Measurements from ENCODE around the gene TIMM10. TPM values are rescaled to one million over a fixed set of nuclear protein-coding genes. Genes with fewer than 3 reads are reported as not detected.
"Not testable (repeated sequence)": the region's sequence is repeated elsewhere in the genome, so short reads cannot be mapped to it uniquely, and the experiment has no call there.

The TIMM10 gene
- total RNA-seq, 4 donors from 2014 or later, result 45.4 to 61.7 (median 49.5) TPM

GRCh38 chr11:57539342-57539741 is 8.8 kb upstream of the TIMM10 start:
- H3K4me3 ChIP-seq, result no peak overlapping the region
- DNase-seq (no peak), ATAC-seq (peak; percentile 26 to 37)
- intact Hi-C loops (cut with DNase I; ENCODE audit: low total_unique reads), result no loop called here
- peak overlapping the region; percentile 89 to 96 (median 92) for H3K27ac ChIP-seq
- H3K4me1 ChIP-seq, result peaks cover 56 to 61% of the 10 kb centered on the region in 2 donors
- no peak for TF ChIP-seq CTCF (IDR thresholded peaks at IDR 0.05 in 4 of 5, conservative IDR thresholded peaks at IDR 0.05 in 1 of 5)
- no peaks in the 10 kb centered on the region for H3K9me3 ChIP-seq
- in situ Hi-C loops (cut with MboI; ENCODE audit: low sequenced_read_pairs in 4 of 4), result no loop called here
- no peaks in the 10 kb centered on the region for H3K36me3 ChIP-seq
- no peaks in the 10 kb centered on the region for H3K27me3 ChIP-seq

GRCh38 chr11:57536947-57537619 is 6.5 kb upstream of the TIMM10 start, which contains the start of gene SMTNL1:
SMTNL1 (plus strand) TSS chr11:57537595; CDS start chr11:57542643, 5,048 bp downstream.
- H3K27ac ChIP-seq, result peak within 1 kb of the TSS; percentile 89 to 96 (median 92)
- H3K4me3 ChIP-seq, result peak within 1 kb of the TSS; percentile 36 to 52 (median 41)

GRCh38 chr11:57534449-57534848 is 3.9 kb upstream of the TIMM10 start:
- H3K27ac ChIP-seq; H3K27me3 ChIP-seq; H3K36me3 ChIP-seq; ATAC-seq; in situ Hi-C loops (cut with MboI; ENCODE audit: low sequenced_read_pairs in 4 of 4); DNase-seq; H3K9me3 ChIP-seq; H3K4me3 ChIP-seq: not testable (repeated sequence)
- H3K4me1 ChIP-seq, result peaks cover 33 to 36% of the 10 kb centered on the region in 2 donors
- intact Hi-C loops (cut with DNase I; ENCODE audit: low total_unique reads), result loop anchor here (5.0 kb wide), 1 partner anchor 207 kb away; no protein-coding TSS in a partner anchor

More at GRCh38 chr11:57536947-57537619, 6.5 kb upstream of the TIMM10 start, which contains the start of gene SMTNL1:
- no peaks in the 10 kb centered on the region for H3K9me3 ChIP-seq
- no peaks in the 10 kb centered on the region for H3K27me3 ChIP-seq
- H3K4me1 ChIP-seq, result peaks cover 39 to 42% of the 10 kb centered on the region in 2 donors
- TF ChIP-seq POLR2A (IDR thresholded peaks at IDR 0.05) (no peak), CTCF (IDR thresholded peaks at IDR 0.05 in 4 of 5, conservative IDR thresholded peaks at IDR 0.05 in 1 of 5) (no peak)
- in situ Hi-C loops (cut with MboI; ENCODE audit: low sequenced_read_pairs in 4 of 4) (no loop called here), intact Hi-C loops (cut with DNase I; ENCODE audit: low total_unique reads) (no loop called here)
- ATAC-seq (peak; percentile 77 to 80), DNase-seq (peak; percentile 85 to 88)
- H3K36me3 ChIP-seq, result no peaks in the 10 kb centered on the region

GRCh38 chr11:57530215-57530595 is 349 bp downstream of the TIMM10 start:
- no peaks in the 10 kb centered on the region for H3K27me3 ChIP-seq
- DNase-seq (no peak), ATAC-seq (peak; percentile 17 to 25)
- intact Hi-C loops (cut with DNase I; ENCODE audit: low total_unique reads), result loop anchor here (1.0 to 5.0 kb wide), 3 partner anchors 73 to 203 kb away; partner anchors contain the start of gene CLP1
- H3K4me1 ChIP-seq, result peaks cover 13 to 19% of the 10 kb centered on the region in 2 donors
- TF ChIP-seq CTCF (IDR thresholded peaks at IDR 0.05 in 4 of 5, conservative IDR thresholded peaks at IDR 0.05 in 1 of 5), result no peak
- no peak for TF ChIP-seq POLR2A (IDR thresholded peaks at IDR 0.05)
- in situ Hi-C loops (cut with MboI; ENCODE audit: low sequenced_read_pairs in 4 of 4), result no loop called here
- H3K9me3 ChIP-seq, result no peaks in the 10 kb centered on the region
- peak overlapping the region; percentile 88 to 92 (median 90) for H3K27ac ChIP-seq
- peak overlapping the region; percentile 84 to 94 (median 85) for H3K4me3 ChIP-seq
- H3K36me3 ChIP-seq, result peaks cover 0 to 4% of the 10 kb centered on the region in 2 donors

GRCh38 chr11:57529012-57529411 is 1.5 kb downstream of the TIMM10 start:
- Histone ChIP-seq H3K36me3 (peaks cover 0 to 4% of the 10 kb centered on the region in 2 donors), H3K4me3 (no peak overlapping the region), H3K4me1 (peaks cover 13 to 19% of the 10 kb centered on the region in 2 donors), H3K27me3 (no peaks in the 10 kb centered on the region), H3K27ac (no peak overlapping the region), H3K9me3 (no peaks in the 10 kb centered on the region)
- no peak for ATAC-seq
- TF ChIP-seq CTCF (IDR thresholded peaks at IDR 0.05 in 4 of 5, conservative IDR thresholded peaks at IDR 0.05 in 1 of 5) (no peak), POLR2A (IDR thresholded peaks at IDR 0.05) (no peak)
- in situ Hi-C loops (cut with MboI; ENCODE audit: low sequenced_read_pairs in 4 of 4), result loop anchor here in 3 of 4 donors (5.0 to 10.0 kb wide), 3 partner anchors 37 to 184 kb away; no protein-coding TSS in a partner anchor
- no peak for DNase-seq
- intact Hi-C loops (cut with DNase I; ENCODE audit: low total_unique reads), result loop anchor here (5.0 kb wide), 1 partner anchor 182 kb away; no protein-coding TSS in a partner anchor

All from gastrocnemius medialis (tissue), 4 donors.